WTC11 (cell line): Measurements from ENCODE around the gene POLR3G. TPM values are rescaled to one million over a fixed set of nuclear protein-coding genes. Genes with fewer than 3 reads are reported as not detected.

Experiments used
- ARID4B ChIP-seq: sonication (generic); formaldehyde crosslinking; IDR thresholded peaks from 2 replicates; pipeline ENCODE4 v1.8.0; 2023; ENCODE audit warnings: missing genetic modification reagents, mild to moderate bottlenecking, borderline replicate concordance
- ATF1 ChIP-seq: sonication (generic); formaldehyde crosslinking; IDR thresholded peaks from 2 replicates; pipeline ENCODE4 v1.8.1; 2023; ENCODE audit warnings: mild to moderate bottlenecking, moderate library complexity, missing genetic modification reagents
- CREB1 ChIP-seq: sonication (generic); formaldehyde crosslinking; IDR thresholded peaks from 2 replicates; pipeline ENCODE4 v1.8.0; 2023; ENCODE audit warnings: mild to moderate bottlenecking, missing genetic modification reagents
- EMX1 ChIP-seq: fragments of 250-450 bp; sonication (Bioruptor Pico); IDR thresholded peaks from 2 replicates; pipeline ENCODE4 v1.8.0; 2021; ENCODE audit warnings: mild to moderate bottlenecking
- GABPB1 ChIP-seq: sonication (generic); formaldehyde crosslinking; IDR thresholded peaks from 2 replicates; pipeline ENCODE4 v1.8.1; 2023; ENCODE audit warnings: mild to moderate bottlenecking, missing genetic modification reagents
- GTF2I ChIP-seq: fragments of 250-450 bp; sonication (Bioruptor Pico); conservative IDR thresholded peaks from 2 replicates; pipeline ENCODE4 v1.4.0; 2021; ENCODE audit warnings: mild to moderate bottlenecking
- MYBL2 ChIP-seq: sonication (generic); formaldehyde crosslinking; IDR thresholded peaks from 2 replicates; pipeline ENCODE4 v1.8.1; 2023; ENCODE audit warnings: mild to moderate bottlenecking, moderate library complexity, missing genetic modification reagents
- NFE2L1 ChIP-seq: sonication (generic); formaldehyde crosslinking; IDR thresholded peaks from 2 replicates; pipeline ENCODE4 v1.8.1; 2023; ENCODE audit warnings: missing genetic modification reagents
- NR1H2 ChIP-seq: sonication (generic); formaldehyde crosslinking; IDR thresholded peaks from 2 replicates; pipeline ENCODE4 v1.9.0; 2021; ENCODE audit warnings: mild to moderate bottlenecking, moderate library complexity, missing genetic modification reagents
- PREB ChIP-seq: sonication (generic); formaldehyde crosslinking; IDR thresholded peaks from 2 replicates; pipeline ENCODE4 v1.8.1; 2022; ENCODE audit warnings: mild to moderate bottlenecking, missing genetic modification reagents, moderate library complexity, borderline replicate concordance
- TCF7 ChIP-seq: sonication (generic); formaldehyde crosslinking; IDR thresholded peaks from 2 replicates; pipeline ENCODE4 v1.8.0; 2022; ENCODE audit warnings: mild to moderate bottlenecking, low read depth, missing genetic modification reagents, moderate library complexity
- TEAD4 ChIP-seq: sonication (generic); formaldehyde crosslinking; IDR thresholded peaks from 2 replicates; pipeline ENCODE4 v1.8.0; 2022; ENCODE audit warnings: mild to moderate bottlenecking, missing genetic modification reagents
- USF1 ChIP-seq: sonication (generic); formaldehyde crosslinking; IDR thresholded peaks from 2 replicates; pipeline ENCODE4 v1.8.0; 2022; ENCODE audit warnings: mild to moderate bottlenecking, missing genetic modification reagents
- ZBTB21 ChIP-seq: sonication (generic); formaldehyde crosslinking; IDR thresholded peaks from 2 replicates; pipeline ENCODE4 v1.8.1; 2023; ENCODE audit warnings: mild to moderate bottlenecking, missing genetic modification reagents, borderline replicate concordance
- ZNF219 ChIP-seq: sonication (generic); formaldehyde crosslinking; IDR thresholded peaks from 2 replicates; pipeline ENCODE4 v1.8.0; 2023; ENCODE audit warnings: missing genetic modification reagents, mild to moderate bottlenecking, borderline replicate concordance
- ZNF317 ChIP-seq: sonication (generic); formaldehyde crosslinking; IDR thresholded peaks from 2 replicates; pipeline ENCODE4 v1.8.1; 2023; ENCODE audit warnings: low read depth, mild to moderate bottlenecking, moderate library complexity, missing genetic modification reagents, borderline replicate concordance
- total RNA-seq: library from RNA; stranded (reverse); gene quantifications from 3 replicates; pipeline ENCODE4 v1.2.3, GENCODE V29; 2021
- TF ChIP-seq, protein P1 (sequence below): sonication (generic); formaldehyde crosslinking; IDR thresholded peaks from 2 replicates; pipeline ENCODE4 v1.8.0; 2022; ENCODE audit warnings: mild to moderate bottlenecking, missing genetic modification reagents
- TF ChIP-seq, protein P2 (sequence below): sonication (generic); formaldehyde crosslinking; IDR thresholded peaks from 2 replicates; pipeline ENCODE4 v1.8.1; 2023; ENCODE audit warnings: mild to moderate bottlenecking, missing genetic modification reagents
- TF ChIP-seq, protein P3 (sequence below): sonication (generic); formaldehyde crosslinking; IDR thresholded peaks from 2 replicates; pipeline ENCODE4 v1.8.1; 2023; ENCODE audit warnings: mild to moderate bottlenecking, missing genetic modification reagents, moderate library complexity

Gene POLR3G
- total RNA-seq, 1 experiment from 2014 or later, result 95.4 TPM

DNA sequence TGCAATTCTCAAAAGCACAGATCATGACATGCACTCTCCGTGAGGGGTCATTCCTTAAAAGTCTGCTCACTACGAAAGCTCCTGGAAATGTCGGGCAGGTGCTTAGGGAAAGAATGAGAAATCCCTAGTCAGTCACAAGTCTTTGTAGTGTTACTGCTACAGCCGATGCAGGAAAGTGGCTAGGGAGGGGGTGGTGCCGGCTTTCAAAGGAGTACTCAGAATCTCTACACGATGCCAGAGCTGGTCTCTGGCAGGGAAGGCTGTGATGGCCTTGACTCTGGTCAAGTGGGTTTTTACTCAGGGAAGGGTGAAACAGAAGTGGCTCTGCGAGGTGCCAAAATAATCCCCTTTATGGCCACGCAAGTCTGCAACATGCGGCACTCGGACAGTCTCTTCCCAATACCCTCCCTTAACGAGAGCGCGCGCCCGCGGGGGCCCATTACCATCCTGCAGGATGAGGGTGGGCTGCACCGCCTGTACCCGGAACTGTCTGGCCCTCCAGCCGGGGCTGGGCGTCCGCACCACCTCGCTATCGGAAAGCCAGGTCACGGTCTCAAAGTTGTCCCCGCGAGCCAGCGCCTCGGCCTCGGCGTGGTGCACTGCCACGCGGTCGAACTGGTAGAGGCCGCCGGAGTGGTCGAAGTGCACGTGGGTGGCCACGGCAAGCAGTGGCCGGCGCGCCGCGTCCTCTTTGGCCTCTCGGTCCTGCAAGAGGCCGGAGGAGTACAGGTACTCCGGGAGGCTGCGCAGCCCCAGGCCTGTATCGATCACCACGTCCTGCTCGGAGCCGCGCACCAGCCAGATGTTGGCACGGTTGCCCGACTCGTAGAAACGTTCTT lies 1.0 kb upstream of the POLR3G start (continued):
- no peak for TF ChIP-seq ZNF317 (CRISPR knock-in tag)
- TF ChIP-seq MYBL2 (CRISPR knock-in tag), result peak; percentile 53; the same call in 1 of the 2 replicates
- 0 out of 2 replicates have a peak, but pooled peaks have one; percentile 12 for TF ChIP-seq NFE2L1 (CRISPR knock-in tag)
- TF ChIP-seq, protein P1, sequence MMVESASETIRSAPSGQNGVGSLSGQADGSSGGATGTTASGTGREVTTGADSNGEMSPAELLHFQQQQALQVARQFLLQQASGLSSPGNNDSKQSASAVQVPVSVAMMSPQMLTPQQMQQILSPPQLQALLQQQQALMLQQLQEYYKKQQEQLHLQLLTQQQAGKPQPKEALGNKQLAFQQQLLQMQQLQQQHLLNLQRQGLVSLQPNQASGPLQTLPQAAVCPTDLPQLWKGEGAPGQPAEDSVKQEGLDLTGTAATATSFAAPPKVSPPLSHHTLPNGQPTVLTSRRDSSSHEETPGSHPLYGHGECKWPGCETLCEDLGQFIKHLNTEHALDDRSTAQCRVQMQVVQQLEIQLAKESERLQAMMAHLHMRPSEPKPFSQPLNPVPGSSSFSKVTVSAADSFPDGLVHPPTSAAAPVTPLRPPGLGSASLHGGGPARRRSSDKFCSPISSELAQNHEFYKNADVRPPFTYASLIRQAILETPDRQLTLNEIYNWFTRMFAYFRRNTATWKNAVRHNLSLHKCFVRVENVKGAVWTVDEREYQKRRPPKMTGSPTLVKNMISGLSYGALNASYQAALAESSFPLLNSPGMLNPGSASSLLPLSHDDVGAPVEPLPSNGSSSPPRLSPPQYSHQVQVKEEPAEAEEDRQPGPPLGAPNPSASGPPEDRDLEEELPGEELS, result peak; percentile 88; the same call in 1 of the 2 replicates
- 0 out of 2 replicates have a peak, but pooled peaks have one; percentile 2 for TF ChIP-seq ATF1 (CRISPR knock-in tag)
- no peak for TF ChIP-seq PREB (CRISPR knock-in tag)
- TF ChIP-seq GABPB1 (CRISPR knock-in tag), result 0 out of 2 replicates have a peak, but pooled peaks have one; percentile 47
- TF ChIP-seq CREB1 (CRISPR knock-in tag), result peak; percentile 19; the same call in 1 of the 2 replicates
- no peak for TF ChIP-seq TCF7
- TF ChIP-seq NR1H2 (CRISPR knock-in tag), result no peak; the same call in 1 of the 2 replicates
- TF ChIP-seq GTF2I (CRISPR knock-in tag), result no peak
- TF ChIP-seq, protein P2, sequence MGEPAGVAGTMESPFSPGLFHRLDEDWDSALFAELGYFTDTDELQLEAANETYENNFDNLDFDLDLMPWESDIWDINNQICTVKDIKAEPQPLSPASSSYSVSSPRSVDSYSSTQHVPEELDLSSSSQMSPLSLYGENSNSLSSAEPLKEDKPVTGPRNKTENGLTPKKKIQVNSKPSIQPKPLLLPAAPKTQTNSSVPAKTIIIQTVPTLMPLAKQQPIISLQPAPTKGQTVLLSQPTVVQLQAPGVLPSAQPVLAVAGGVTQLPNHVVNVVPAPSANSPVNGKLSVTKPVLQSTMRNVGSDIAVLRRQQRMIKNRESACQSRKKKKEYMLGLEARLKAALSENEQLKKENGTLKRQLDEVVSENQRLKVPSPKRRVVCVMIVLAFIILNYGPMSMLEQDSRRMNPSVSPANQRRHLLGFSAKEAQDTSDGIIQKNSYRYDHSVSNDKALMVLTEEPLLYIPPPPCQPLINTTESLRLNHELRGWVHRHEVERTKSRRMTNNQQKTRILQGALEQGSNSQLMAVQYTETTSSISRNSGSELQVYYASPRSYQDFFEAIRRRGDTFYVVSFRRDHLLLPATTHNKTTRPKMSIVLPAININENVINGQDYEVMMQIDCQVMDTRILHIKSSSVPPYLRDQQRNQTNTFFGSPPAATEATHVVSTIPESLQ (CRISPR knock-in tag), result no peak
- 0 out of 2 replicates have a peak, but pooled peaks have one; percentile 72 for TF ChIP-seq ARID4B (CRISPR knock-in tag)
- TF ChIP-seq TEAD4 (CRISPR knock-in tag), result peak; percentile 72; the same call in 1 of the 2 replicates
- 0 out of 2 replicates have a peak, but pooled peaks have one; percentile 58 for TF ChIP-seq USF1 (CRISPR knock-in tag)
- TF ChIP-seq ZNF219 (CRISPR knock-in tag), result peak; percentile 55; the same call in 1 of the 2 replicates
- TF ChIP-seq EMX1 (CRISPR knock-in tag), result no peak
- TF ChIP-seq, protein P3, sequence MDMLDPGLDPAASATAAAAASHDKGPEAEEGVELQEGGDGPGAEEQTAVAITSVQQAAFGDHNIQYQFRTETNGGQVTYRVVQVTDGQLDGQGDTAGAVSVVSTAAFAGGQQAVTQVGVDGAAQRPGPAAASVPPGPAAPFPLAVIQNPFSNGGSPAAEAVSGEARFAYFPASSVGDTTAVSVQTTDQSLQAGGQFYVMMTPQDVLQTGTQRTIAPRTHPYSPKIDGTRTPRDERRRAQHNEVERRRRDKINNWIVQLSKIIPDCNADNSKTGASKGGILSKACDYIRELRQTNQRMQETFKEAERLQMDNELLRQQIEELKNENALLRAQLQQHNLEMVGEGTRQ (CRISPR knock-in tag), result peak; percentile 24; the same call in 1 of the 2 replicates
- TF ChIP-seq ZBTB21 (CRISPR knock-in tag), result 0 out of 2 replicates have a peak, but pooled peaks have one; percentile 40
